ENCODE results near the gene BCL11B.

BCL11B gene

GRCh38 chr14:99271951-99272631, at the start of gene BCL11B:
BCL11B (minus strand) TSS chr14:99272197; CDS start chr14:99271218, 979 bp downstream.
- peak; percentile 76 to 80 for DNase-seq

DNA sequence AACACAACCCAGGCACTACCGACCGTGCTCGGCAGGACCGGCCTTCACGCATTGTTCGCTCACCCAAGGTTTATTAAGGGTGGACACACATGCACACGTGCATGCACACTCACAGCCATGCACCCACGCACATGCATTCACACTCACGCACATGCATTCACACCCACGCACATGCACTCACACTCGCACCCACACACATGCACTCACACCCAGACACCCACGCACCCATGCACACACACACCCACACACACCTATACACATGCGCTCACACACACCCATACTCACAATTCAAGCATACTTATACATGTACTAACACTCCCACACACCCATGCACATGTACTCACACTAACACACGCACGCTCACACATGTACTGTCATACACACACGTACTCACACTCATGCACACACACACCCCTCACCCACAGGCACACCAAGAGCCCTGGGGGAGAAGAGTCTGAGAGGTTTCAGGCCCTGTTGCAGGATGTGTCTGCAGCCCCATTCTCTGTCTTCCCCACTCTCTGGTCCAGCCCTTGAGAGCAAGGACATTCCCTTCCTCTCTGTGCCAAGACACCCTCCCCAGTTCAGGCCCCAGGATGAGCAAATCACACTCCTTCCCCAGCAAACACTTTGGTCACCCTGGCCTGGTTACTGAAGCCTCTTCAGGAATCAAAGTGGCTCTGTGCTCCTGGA, 49.4 kb upstream of the BCL11B start:
- DNase-seq = no peak

GRCh38 chr14:99320621-99321235, 48.7 kb upstream of the BCL11B start:
- DNase-seq = no peak

GRCh38 chr14:99320105-99320572, 48.1 kb upstream of the BCL11B start:
- DNase-seq = peak; percentile 77 to 79

DNA sequence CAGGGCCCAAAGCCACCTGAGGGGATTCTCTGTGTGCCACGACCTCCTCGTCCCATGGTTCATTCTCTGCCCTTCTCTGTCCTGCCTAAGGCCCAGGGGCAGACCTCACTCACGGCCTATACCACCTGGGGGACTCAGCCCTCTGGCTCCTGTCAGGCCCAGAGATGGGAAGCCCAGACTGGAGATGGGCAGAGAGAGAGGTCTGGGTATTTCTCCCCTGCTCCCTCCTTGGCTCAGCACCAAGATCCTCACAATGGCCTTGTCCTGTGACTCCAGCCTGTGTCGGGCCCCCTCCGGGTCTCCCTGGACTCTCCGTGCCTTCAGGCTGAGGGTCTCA, 46.9 kb upstream of the BCL11B start:
- no peak for DNase-seq

- no peak for DNase-seq
These were observed 46.3 kb upstream of the BCL11B start for GRCh38 chr14:99318091-99318958.

- no peak for DNase-seq
These were observed 45.5 kb upstream of the BCL11B start for GRCh38 chr14:99317231-99318090.

GRCh38 chr14:99316281-99317163, 44.5 kb upstream of the BCL11B start:
- DNase-seq = no peak

GRCh38 chr14:99315197-99315596, 43.2 kb upstream of the BCL11B start:
- no peak for DNase-seq

DNA sequence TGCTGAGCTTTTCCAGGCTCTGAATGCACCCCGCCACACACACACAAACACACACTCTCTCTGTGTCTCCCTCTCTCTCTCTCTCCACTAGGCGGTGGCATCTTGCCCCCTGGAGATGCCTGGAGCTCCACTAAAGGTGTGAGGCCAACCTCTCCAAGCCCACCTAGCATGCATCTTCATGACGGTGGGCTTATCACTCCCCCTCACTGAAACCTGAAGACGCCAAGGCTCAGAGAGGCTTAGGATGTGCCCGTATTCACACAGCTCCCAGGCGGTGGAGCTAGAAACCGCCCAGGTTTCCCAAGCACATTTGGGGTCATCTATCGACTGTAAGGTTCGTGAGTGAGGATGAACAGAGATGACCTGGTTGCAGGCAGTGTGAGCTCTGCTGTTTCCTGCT, 42.6 kb upstream of the BCL11B start:
- no peak for DNase-seq

GRCh38 chr14:99313234-99313633, 41.2 kb upstream of the BCL11B start:
- no peak for DNase-seq

- DNase-seq = no peak
These were observed 40.1 kb upstream of the BCL11B start for GRCh38 chr14:99312106-99312505.

- no peak for DNase-seq
These were observed 37.3 kb upstream of the BCL11B start for GRCh38 chr14:99309220-99309766.

DNA sequence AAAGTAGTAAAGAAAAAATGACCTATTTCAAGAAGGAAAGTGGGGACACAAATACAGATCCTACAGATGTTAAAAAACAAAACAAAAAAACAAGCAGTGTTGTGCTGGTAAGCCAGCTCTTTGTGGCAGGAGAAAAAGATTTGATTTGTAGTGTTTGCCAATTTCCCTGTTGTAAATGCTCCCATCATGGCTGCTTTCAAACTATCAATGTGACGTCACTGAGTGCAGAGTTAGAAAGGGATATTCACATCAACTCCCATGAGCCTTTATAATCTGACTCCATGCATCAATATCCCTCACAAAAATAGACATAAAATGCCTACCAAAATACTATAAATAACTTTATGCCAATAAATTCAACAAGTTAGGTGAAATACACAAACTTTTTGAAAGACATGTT, 32.2 kb upstream of the BCL11B start:
- DNase-seq = no peak

- no peak for DNase-seq
These were observed 28.2 kb upstream of the BCL11B start for GRCh38 chr14:99300190-99300589.

DNA sequence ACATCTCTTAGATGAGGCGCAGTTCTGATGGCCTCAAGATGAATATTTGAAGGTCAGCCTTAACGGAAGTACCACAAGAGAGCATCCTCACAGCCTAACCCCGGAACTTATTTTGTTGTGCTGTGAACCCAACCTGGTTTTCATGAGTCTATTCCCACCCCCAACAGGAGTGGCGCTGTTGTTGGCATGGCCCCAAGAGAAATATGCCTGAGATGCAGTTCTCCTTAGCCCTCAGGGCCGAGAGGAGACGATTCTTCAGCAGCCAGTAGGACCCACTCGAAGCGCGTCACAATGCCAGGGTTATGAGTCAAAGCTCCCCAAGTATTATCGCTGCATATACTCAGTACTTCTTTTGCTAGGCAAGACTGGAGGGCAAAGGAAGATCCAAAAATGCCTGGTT, 24.5 kb upstream of the BCL11B start:
- no peak for DNase-seq

- DNase-seq = no peak
These were observed 17.6 kb upstream of the BCL11B start for GRCh38 chr14:99289394-99290189.

GRCh38 chr14:99288948-99289347, 17.0 kb upstream of the BCL11B start:
- DNase-seq = no peak

DNA sequence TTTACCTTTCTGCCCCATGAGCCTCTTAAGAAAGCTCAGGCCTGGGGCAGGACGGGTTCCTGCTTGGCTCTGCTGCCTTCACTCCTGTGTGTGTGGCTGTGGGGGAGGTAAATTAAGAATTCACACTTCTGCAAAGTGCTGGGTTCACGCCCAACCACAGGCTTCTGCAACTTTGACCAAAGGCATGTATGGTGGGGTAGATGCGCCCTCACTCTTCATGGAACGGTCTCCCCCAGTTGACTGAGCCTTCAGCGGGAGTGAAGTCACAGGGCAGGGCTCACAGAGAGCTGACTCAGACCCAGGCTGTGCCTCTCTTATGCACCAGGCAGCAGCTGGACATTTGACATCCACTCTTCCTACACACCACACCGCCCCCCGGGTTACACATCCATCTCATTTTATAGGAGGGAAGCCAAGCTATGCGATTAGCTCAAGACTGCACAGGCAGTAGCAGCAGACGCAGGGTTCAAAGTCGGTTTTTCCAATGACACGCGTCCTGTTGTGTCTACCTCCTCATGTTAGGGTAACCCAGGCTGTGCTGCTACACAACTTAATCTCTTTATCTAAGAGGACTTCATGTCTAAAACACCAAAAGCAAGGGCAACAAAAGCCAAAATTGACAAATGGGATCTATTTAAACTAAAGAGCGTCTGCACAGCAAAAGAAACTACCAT, 15.4 kb upstream of the BCL11B start:
- no peak for DNase-seq
